ENCODE results near the gene ARID4B.

- no peak for TF ChIP-seq CTCF (IDR thresholded peaks at IDR 0.05; ENCODE audit: low read depth, low read length)
- TF ChIP-seq POLR2A (IDR thresholded peaks at IDR 0.05; ENCODE audit: extremely low read depth, insufficient read length), result no peak
Observed at GRCh38 chr1:235351898-235352297, 23.9 kb upstream of the ARID4B start.
